G401.6 (cell line): ENCODE results near the gene VPS11.
"Not testable (repeated sequence)": the region's sequence is repeated elsewhere in the genome, so short reads cannot be mapped to it uniquely, and the experiment has no call there.

Source experiments
- FAIRE-seq: peaks from 2 replicates; lab custom pipeline; 2012; peaks lifted over from hg19 to GRCh38; lab: Jason Lieb, UNC

VPS11 gene

DNA sequence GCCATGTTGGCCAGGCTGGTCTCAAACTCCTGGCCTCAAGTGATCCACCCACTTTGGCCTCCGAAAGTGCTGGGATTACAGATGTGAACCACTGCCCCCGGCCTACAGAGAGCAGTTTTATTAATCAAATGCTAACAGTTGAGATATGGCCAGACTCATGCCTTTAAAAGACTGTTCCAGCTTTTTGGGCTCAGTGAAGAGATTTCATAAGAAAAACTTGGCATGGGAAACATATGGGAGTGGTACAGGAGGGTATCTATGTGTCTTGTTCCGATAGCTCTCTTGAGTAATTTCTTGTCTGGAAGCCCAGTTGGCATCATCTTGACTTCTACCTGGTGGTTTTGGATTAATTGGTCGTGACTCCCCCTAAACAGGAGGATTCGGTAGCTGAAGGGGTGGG is 28.7 kb upstream of the VPS11 start:
- FAIRE-seq: no peak

DNA sequence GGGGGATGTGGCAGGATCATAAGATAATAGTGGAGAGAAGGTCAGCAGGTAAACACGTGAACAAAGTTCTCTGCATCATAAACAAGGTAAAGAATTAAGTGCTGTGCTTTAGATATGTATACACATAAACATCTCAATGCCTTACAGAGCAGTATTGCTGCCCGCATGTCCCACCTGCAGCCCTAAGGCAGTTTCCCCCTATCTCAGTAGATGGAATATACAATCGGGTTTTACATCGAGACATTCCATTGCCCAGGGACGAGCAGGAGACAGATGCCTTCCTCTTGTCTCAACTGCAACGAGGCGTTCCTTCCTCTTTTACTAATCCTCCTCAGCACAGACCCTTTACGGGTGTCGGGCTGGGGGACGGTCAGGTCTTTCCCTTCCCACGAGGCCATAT is 28.1 kb upstream of the VPS11 start:
- not testable (repeated sequence) for FAIRE-seq

DNA sequence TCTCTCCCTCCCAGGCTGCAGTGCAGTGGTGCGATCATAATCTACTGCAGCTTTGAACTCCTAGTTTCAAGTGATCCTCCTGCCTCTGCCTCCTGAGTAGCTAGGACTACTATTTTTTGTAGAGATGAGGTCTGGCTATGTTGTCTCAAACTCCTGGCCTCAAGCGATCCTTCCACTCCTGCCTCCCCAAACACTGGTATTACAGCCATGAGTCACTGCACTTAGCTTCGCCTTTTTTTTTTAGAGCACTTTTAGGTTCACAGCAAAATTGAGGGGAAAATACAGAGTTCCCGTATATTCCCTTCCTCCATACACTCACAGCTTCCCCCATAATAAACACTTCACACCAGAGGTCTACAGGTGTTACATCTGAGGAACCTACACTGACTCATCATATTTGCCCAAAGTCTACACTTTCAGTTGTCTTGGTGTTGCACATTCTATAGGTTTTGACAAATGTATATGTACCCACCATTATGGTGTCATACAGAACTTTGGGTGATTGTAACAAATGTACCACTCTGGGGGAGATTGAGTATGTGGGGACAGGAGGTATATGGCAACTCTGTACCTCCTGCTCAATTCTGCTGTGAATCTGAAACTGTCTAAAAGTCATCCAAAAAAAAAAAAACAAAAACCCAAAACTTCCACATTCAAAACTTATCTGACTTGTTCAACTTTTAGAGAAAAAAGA is 25.6 kb upstream of the VPS11 start:
- no peak for FAIRE-seq

DNA sequence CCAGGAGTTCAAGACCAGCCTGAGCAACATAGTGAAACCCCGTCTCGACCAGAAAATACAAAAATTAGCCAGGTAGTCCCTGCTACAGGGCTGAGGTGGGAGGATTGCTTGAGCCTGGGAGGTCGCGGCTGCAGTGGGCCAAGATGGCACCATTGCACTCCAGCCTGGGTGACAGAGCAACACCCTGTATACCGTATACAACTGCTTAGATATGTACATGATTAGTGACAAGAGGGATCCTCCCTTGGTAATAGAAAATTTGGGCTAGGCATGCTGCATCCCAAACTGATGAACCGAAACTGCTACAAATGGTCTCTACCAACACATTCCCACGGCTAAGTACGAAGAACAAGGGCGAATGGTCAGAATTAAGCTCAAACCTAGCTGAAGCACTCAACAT is 24.7 kb upstream of the VPS11 start:
- no peak for FAIRE-seq

DNA sequence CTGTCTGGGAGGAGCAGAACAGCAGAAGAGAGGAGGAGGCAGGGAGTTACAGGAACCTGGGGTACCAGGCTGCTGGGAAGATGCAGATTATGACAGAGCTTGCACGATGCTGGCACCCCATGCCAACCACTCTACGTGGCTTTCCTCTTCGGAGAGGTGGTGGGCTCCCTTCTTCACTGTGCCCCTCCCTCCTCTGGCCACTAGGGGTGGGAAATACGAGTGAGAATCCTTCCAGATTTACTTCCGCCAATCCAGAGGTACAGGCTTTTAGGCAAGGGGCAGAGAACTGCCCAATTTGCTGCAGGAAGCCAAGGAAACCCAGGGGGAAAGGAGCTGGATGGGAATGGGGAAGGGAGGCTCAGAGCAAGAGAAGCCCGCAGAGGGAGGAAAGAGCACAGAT is 22.9 kb upstream of the VPS11 start:
- FAIRE-seq: no peak

DNA sequence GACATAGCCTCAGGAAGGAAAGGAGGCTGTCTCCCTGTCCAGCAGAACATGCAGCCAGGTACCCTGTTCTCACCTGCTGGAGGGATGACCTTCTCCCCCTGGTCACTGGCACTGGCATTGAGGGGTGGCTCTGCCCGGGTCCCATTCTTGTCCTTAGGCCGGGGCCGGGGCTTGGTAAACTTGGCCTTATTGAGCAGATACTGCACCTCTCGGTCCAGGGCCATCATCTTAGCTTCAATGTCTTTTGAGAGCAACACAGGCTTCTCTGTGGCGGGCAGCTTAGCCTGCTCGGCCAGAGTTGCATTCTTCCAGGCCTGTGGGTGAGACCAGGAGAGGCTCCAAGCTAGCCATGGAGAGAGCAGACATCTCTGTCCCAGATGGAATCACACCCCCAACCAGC is 21.1 kb upstream of the VPS11 start:
- no peak for FAIRE-seq

DNA sequence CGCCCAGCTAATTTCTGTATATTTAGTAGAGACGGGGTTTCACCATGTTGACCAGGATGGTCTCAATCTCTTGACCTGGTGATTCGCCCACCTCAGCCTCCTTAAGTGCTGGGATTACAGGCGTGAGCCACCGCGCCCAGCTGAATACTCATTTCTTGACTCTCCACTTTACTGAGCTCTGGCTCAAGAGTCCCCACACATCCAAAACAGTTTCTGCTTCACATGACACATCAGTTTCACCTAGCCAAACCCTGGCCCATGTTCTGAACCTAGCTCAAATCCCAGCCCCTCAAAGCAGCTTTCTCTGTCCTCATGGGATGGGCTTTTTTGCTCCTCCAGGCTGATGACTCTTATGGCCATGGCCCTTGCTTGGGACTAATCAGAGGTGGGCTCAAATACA is 20.4 kb upstream of the VPS11 start:
- FAIRE-seq: no peak

DNA sequence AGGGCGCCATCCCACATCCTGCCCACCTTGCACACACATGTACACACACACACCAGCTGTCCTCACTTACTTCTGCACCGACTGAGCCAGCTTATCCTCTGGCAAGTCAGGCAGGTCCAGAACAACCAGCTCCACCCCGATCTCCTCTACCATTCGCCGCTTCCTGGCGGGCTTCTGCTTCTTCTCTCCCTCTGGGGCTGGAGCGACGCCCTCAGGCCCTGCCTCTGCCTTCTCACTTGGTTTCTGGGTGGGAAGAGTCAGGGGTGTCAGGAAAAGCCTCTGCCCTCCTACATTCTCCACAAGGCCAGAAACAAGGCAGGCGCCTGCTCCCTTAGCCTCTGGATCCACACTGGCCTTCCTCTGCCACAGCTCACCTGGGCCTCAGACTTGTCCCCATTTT is 19.0 kb upstream of the VPS11 start:
- FAIRE-seq: no peak

DNA sequence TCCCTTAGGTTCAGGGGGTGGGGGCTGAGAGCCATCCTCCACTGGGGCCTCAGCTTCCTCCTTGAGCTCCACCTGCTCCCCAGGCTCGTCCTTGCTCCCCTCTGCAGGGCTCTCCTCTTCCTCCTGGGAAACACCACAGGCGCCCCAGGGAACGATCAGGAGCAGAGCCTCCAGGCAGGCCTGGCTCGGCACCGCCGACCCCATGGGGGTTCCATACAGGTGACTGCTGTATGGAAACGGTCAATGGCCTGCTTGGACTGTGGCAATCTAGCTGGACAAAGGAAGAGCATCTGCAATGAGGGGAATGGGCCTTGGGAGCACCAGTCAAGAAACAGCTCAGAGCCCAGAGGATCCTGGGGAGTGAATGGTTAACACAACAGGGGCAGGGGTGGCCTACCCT is 18.5 kb upstream of the VPS11 start:
- no peak for FAIRE-seq

DNA sequence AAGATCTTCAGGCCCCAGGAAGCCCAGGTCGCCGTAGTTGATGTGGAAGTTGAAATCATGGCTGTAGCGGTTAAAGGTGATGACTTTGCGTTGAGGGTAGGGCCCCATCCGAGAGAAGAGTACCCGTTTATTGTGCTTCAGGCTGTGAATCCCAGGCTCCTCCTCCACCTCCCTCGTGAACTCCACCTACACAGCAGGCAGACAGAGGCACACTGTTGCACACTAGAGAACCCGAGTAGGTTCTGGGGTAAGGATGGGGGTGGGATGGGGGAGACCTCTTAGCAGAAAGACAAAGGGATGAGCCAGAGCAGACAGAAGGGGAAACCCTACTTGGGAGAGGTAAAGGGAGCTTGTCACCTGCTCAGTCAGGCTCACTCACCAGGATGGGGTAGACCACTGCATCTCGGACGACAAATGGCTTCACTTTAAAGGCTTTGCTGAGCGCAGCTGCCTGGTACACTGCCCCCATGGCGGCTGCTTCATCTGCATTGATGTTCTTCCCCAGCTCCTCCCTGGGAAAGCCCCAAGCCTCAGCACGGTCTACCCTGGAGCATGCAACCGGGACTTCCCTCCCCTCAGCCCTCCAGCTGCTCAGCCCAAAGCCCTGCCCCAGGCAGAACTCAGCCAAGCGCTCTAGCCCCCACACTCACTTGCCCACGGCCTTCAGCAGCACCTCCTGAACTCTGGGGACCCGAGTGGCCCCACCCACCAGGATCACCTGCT is 16.0 kb upstream of the VPS11 start:
- FAIRE-seq: no peak

DNA sequence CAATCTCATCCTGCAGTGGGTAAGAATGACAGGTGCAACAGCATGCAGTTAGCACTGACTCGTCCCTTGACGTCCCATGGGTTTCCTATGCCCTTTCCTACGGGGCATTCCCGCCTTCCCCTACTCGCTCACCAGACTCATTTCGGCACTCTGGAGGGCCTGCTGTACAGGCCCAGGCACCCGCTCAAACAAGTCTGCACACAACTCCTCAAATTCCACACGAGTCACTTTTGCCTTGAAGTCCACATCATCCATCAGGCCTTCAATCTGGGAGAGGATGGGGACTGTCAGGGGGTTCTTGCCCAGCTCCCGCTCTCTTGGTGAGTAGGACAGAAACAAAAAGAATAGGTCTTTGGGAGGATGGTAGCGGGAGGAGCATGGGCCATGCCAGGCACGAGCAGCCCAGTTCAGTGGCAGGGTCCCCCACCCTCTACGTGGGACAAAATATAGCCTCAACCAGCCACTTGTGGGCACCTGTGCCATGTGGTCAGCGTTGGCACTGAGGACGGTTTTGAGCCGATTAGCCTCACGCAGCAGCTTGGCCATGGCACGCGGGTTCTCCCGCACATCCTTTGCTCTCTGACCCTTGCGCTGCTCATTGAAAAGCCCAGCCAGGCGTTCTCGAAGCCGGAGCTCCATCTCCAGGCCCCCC is 15.3 kb upstream of the VPS11 start:
- FAIRE-seq: no peak

DNA sequence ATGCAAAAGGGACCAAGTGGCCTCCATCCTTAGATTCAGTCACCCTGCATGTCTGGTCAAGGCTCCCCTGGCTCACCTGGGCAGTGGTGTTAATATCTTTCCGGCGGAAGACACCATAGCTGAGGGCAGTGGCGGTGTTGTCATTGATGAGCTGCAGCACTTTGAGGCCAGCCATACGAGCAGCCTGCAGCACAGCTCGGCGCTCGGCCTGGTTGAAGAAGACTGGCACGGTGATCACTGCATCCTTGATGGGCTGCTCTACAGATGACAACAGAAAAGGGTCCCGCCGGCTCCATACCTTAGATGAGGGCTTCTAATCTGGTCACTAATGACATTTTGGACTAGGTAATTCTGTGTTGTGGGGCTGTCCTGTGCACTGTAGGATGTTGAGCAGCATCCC is 13.2 kb upstream of the VPS11 start:
- FAIRE-seq: no peak

DNA sequence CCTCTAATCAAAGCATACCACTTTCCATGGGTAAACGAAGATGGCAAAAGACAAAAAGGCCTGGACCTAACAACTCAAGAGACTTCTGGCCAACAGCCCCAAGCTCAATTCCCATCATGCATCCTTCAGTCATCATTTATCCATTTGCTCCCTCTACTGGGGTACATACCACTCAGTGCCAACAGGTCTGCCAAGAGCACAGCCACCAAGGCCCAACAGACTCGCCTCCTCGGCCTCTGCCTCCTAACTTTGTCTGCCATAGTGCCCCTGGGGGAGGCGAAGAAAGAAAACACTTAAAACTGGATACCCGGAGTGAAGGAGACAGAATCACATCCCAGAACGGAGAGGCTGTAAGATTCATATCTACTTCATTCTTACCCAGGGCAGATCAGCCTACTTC is 11.7 kb upstream of the VPS11 start:
- FAIRE-seq: no peak

DNA sequence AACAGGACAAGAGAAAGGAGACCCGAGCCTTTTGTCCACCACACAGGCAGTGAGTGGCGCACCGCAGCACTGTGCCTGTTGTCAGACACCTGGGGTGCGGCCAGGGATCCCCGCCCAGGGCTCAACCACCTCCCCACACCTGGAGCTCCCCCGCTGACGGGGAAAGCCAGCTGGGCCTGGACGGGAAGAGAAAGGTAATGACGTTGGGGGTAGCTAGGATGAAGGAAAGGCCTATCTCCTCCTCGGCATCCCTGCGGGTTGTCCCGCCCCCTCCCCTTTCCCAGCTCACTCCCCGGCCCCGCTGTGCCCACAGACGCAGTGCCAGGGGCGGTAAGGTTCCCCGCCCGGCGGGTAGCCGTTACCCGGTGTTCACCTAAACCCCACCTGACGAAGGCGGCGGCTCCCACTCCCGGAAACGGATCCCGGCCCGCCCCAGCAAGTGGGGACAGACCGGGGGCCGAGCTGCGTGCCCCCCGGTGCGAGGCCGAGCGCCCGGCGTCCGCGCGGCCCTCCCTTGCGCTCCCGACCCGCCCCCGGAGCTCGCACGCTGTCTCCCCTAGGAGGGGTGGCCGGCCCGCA is 11.1 kb upstream of the VPS11 start:
- FAIRE-seq: no peak

DNA sequence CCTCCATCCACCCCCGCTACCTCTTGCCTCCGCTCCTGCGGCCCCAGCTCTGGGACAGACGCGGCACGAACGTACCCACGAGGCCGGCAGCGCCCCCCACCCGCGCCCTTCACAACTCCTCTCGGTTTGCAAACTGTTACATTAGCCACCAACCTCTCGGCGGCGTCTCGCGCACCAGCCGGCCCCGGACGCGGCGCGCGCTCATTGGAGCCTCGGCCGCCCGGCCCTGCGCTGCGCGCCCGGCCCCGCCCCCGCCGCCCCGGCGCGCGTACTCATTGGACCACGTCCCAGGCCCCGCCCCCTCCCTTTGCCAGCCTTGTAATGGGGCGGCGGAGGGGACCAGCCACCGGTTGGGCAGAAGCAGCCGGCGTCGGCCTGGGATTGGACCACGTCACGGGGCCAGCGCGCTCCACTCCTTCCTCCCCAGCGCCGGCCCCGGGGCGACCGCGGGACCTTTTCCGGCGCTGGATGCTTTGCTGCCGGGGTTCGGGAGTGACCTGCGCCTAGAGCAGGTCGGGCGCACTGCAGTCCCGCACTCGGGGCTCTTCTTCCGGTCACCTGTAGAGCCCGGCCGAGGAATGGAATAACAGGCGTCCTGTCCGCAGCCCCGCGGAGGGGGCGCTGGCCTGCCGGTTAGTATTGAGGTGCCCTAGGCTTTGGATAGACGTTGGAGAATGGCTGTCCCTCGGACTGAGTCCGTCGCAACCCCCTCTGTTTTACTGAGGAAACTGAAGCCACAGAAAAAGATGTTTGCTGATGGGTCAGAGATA is 10.4 kb upstream of the VPS11 start, which contains the start of gene HYOU1:
TSS of gene HYOU1 (minus strand) at position 206 of the 770 bp plus-strand sequence. CDS start 1,045 bp downstream, outside the sequence.
- no peak for FAIRE-seq

DNA sequence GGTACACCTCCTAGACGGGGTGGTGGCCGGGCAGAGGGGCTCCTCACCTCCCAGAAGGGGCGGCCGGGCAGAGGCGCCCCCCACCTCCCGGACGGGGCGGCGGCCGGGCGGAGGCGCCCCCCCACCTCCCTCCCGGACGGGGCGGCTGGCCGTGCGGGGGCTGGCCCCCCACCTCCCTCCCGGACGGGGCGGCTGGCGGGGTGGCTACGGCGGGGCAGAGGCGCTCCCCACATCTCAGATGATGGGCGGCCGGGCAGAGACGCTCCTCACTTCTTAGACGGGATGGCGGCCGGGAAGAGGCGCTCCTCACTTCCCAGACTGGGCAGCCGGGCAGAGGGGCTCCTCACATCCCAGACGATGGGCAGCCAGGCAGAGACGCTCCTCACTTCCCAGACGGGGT is 8.5 kb upstream of the VPS11 start:
- not testable (repeated sequence) for FAIRE-seq

DNA sequence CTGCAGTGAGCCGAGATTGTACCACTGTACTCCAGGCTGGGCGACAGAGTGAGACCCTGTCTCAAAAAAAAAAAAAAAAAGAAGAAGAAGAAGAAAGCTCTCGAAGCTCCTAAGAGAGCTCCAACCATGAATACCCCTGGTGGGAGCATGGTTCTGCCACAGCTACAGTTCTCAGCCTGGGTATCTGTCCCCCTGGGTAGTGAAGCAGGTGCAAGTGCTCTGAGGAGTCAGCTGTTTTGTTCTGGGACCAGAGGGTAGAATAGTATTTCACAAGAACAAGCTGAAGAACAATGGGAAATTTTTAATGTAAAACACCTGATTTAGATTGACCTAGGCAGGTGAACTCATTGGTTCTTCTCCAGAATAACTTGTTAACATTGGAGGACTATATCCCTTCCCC is 6.4 kb upstream of the VPS11 start:
- no peak for FAIRE-seq

DNA sequence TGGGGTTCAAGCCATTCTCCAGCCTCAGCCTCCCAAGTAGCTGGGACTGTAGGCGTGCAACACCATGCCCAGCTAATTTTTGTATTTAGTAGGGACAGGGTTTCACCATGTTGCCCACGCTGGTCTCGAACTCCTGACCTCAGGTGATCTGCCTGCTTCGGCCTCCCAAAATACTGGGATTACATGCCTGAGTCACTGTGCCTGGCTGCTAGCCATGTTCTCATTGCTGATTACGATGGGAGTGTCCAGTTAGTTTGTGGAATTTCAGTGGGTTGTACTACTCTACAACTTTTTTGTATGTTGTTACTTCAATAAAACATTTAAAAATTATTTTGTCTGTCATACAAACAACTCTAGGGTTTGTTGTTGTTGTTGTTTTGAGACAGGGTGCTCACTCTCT is 4.8 kb upstream of the VPS11 start:
- no peak for FAIRE-seq

DNA sequence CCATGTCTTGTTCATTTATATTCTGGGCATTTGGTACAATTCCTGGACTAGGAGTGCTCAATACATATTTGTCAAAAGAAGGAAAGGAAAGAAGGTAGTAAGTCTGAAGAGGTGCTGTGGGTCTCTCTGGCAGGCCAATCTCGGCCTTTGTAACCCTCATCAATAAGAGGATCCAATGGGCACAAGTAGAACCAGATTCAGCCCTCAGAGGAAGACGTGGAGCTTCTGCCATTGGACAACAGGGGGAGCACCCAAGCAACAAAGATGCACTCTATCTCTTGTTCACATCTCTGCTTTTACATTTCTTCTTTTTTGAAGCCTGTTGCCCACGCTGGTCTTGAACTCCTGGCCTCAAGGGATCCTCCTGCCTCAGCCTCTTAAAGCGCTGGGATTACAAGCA is 2.2 kb upstream of the VPS11 start:
- FAIRE-seq: no peak

DNA sequence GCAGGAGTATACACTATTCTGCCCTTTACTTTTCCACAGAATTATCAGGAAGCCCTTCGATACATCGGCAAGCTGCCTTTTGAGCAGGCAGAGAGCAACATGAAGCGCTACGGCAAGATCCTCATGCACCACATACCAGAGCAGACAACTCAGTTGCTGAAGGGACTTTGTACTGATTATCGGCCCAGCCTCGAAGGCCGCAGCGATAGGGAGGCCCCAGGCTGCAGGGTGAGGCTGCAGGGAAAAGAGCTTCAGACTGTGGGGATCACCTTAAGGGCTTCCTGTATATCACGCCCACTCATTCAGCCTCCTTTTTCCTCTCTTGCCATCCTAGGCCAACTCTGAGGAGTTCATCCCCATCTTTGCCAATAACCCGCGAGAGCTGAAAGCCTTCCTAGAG is 10.2 kb downstream of the VPS11 start:
- no peak for FAIRE-seq

DNA sequence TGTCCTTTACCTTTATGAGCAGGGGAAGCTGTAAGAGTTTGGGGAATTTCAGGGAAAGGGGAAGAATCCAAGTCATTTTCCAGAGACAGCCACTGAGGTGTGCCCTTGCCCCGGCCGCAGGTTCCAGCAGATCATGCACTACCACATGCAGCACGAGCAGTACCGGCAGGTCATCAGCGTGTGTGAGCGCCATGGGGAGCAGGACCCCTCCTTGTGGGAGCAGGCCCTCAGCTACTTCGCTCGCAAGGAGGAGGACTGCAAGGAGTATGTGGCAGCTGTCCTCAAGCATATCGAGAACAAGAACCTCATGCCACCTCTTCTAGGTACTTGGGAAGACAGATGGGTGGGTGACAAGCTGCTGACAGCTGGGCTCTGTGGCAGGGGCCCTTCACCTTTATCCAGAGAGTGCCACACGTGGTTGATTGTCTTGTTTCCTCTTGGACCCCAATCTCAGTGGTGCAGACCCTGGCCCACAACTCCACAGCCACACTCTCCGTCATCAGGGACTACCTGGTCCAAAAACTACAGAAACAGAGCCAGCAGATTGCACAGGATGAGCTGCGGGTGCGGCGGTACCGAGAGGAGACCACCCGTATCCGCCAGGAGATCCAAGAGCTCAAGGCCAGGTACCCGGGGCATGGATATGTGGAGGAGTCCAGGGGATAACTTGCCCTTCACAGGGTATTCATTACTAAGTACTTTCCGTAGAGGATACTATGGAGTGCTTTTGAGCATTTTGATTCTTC is 11.2 kb downstream of the VPS11 start:
- FAIRE-seq: no peak
